Measurements from ENCODE around the gene MAGEB1.

The MAGEB1 gene, protein sequence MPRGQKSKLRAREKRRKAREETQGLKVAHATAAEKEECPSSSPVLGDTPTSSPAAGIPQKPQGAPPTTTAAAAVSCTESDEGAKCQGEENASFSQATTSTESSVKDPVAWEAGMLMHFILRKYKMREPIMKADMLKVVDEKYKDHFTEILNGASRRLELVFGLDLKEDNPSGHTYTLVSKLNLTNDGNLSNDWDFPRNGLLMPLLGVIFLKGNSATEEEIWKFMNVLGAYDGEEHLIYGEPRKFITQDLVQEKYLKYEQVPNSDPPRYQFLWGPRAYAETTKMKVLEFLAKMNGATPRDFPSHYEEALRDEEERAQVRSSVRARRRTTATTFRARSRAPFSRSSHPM

DNA sequence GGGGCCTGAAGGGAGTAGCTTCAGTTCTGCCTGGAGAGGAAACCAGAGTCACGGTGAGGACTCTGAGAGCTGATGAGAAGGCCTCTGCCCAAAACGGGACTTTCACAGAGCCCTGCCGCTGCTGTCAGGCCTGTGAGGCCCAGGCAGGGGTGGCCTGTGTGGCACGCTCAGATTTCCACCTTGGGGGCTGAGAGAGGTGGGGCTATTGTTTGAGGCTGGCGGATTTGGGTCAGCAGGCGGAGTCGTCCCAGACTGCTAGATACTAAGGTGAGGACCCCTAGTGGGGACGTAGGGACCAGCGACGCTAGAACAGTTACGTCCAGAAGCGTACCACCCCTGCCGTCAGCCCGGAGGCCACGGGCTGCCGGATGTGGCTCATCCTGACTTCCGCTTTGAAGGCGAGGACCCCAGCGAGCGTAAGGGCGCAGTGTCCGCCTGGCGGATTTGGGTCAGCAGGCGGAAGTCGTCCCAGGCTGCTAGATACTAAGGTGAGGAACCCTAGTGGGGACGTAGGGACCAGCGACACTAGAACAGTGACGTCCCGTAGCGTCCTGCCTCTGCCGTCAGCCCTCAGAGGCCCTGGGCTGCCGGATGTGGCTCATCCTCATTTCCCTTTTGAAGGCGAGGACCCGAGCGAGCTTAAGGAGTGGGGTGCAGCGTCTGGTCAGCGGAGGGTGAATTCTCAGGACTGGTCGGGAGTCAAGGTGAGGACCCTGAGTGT, at the start of gene MAGEB1:
Gene MAGEB1 (plus strand): TSS at position 378 of the 721 bp plus-strand sequence. CDS start 3,348 bp downstream, outside the sequence.
- DNase-seq (ENCODE audit: low read depth): no peak

DNA sequence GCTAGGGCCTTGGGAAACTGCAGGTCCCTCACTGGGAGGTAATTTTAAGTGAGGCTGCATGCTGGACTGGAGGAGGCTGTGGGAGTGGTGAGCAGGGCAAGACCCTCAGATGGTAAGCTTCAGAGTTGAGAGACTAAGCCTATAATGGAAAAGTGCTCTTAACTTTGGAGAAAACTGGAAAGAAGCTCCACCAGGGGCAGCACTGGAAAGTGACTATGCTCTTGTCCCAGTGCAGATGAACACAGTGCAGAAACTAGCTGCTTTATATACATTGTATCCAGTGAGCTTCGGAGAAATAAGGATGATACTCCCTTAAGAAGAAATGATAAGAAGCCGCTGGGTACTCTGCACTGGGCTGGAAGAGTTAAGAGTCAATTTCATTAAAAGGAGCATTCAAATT, 34.8 kb upstream of the MAGEB1 start:
- DNase-seq (ENCODE audit: low read depth): no peak

DNA sequence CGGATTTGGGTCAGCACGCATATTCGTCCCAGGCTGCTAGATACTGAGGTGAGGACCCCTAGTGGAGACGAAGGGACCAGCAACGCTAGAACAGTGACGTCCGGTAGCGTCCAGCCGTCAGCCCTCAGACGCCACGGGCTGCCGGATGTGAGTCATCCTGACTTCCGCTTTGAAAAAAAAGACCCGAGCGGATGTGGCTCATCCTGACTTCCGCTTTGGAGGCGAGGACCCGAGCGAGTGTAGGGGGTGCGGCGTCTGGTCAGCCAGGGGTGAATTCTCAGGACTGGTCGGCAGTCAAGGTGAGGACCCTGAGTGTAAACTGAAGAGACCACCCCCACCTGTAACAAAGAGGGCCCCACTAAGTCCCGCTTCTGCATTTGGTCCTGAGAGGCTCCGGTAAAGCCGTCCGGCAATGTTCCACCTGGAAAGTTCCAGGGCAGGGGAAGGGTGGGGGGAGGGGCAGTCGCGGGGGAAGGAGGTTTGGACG, 31.5 kb upstream of the MAGEB1 start, which contains the start of gene MAGEB2:
Gene MAGEB2 (plus strand): TSS at position 207 of the 487 bp plus-strand sequence. CDS start 3,018 bp downstream, outside the sequence.
- DNase-seq (ENCODE audit: low read depth): no peak

DNA sequence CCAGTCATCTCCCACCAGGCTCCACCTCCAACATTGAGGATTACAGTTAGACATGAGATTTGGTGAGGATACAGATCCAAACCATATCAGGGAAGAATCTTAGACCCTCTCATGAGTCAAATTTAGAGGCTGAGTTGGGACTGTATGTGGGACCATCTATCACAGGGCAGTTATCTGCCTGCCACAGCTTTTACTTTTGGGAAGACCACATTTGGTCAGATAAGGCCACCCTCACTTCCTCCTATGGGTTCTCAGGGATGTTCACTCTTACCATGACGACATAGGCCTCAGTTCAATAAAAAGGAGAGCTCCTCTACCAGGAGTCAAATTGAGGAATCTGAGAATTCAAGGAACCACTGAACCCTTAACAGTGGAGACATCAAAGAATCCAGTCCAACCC, 29.5 kb upstream of the MAGEB1 start:
- DNase-seq (ENCODE audit: low read depth): no peak

DNA sequence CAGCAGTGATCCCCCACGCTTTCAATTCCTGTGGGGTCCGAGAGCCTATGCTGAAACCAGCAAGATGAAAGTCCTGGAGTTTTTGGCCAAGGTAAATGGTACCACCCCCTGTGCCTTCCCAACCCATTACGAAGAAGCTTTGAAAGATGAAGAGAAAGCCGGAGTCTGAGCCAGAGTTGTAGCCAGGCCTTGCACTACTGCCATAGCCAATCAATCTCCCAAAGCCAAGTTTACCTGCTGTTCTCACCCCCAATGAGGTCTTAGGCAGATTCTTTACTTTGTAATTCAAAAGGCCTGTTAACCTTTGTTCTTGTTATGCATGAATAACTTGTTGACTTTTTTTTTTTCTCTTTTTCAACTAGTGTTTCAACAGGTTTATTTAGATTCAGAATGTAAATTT, 27.6 kb upstream of the MAGEB1 start:
- DNase-seq (ENCODE audit: low read depth): no peak

DNA sequence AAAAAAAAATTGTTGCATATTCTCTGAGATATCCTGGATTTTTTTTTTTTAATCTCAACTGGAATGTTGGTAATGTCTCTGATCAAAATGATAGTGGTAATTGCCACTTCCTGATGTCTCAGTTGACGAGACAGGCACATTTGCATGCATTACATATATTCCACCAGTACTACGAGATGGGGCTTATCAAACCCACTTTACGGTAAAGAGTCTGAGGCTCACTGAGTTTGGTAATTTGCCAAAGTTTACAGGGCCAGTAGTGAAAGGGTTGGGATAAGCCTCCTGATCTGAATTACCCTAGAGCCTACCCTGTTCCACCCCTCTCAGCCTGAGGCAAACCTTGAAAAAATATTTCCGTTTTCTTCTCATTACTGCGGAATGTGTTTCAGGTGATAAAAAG, 26.3 kb upstream of the MAGEB1 start:
- DNase-seq (ENCODE audit: low read depth): no peak

DNA sequence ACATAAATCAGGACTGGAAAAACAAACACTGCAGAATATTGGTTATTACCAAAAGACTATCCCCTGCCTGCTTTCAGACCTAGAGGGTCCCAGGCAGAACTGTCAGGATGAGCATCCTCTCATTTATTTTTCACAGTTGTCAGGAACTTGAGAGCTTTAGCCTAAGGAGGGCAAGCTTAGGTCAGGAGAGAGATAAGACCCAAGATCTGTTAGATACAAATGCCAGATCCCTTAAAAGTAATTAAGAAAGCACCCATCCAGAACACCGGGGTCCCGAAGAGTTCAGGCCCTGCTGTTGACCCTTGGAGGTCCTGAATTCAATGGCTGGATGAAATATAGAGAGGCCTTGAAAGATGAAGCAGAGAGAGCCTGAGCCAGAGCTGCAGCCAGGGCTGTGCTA, 22.4 kb upstream of the MAGEB1 start:
- DNase-seq (ENCODE audit: low read depth): no peak

DNA sequence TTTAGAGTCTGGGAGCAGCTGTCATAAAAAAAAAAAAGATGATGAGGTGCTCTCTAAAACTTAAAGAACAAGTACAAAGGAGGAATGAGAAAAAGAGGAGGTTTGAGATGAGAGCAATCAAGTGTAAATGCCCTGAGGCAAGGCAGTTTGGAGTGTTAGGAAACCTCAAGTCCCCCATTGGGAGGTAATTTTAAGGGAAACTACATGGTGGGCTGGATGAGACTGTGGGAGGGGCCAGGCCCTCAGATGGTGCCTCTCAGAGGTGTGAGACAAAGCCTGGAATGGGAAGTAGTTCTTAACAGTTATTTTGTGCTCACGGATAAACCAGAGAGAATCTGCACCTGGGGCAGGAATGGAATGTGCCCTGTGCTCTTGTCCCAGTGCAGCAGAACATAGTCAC, 18.4 kb upstream of the MAGEB1 start:
- DNase-seq (ENCODE audit: low read depth): no peak

DNA sequence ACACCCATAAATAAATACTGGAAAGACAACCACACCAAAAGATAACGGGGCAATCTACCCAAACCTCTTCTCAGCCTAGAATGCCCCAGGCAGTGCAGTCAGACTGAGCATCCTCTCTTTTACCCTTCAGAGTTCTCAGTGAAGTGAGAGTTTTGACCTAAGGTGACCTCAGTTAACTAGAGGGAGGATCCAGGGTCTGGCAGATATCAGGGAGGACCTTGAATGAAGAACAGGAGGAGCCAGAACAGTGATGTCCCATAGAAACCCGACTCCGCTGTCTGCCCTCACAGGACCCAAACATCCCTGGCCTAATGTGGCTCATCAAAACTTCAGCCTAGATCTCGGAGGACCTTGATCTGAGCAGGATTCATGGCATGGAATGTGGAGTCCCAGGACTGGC, 16.6 kb upstream of the MAGEB1 start, which contains the start of gene MAGEB3:
Gene MAGEB3 (plus strand): TSS at position 263 of the 400 bp plus-strand sequence. CDS start 5,268 bp downstream, outside the sequence.
- DNase-seq (ENCODE audit: low read depth): no peak

DNA sequence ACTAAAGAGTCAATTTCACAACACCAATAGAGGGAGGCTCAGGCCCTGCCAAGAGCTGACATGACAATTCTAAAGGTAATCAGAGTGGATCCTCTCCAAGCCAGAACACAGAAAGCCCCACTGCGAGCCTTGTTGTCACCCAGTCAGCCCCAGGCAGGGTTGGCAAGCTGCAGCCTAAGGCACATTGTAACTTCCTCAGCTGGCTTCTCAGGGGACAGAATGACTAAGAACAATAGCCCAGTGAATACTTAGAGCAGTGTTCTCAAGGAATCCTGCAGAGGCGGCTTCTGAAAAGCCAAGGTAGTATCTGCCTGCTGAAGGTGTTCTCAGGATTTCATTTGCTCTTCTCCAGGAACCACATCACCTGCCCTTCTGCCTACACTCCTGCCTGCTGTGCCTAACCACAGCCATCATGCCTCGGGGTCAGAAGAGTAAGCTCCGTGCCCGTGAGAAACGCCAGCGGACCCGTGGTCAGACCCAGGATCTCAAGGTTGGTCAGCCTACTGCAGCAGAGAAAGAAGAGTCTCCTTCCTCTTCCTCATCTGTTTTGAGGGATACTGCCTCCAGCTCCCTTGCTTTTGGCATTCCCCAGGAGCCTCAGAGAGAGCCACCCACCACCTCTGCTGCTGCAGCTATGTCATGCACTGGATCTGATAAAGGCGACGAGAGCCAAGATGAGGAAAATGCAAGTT, 5.1 kb upstream of the MAGEB1 start, which contains the start of gene MAGEB4:
Gene MAGEB4 (plus strand): TSS at position 277 of the 692 bp plus-strand sequence. CDS start 136 bp downstream, at position 413.
- DNase-seq (ENCODE audit: low read depth): no peak

DNA sequence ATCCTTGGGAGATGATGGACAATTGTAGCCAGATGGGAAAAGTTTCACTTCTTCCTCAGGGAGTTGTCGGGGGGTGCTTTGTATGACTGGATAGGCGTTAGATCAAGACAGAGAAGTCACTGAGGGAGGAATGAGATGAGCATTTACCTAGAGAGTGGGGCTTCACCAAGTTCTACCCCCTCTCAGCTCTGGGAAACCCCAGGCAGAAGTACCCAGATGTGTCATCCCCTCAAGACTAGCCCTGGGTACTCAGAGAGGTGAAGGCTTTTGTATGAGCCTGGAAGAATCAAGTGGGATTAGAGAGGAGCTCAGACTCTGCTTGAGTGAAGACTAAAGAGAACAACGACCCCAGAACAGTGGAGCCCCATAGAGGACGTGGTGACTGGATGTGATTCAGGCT, 1.9 kb downstream of the MAGEB1 start:
- no peak for DNase-seq (ENCODE audit: low read depth)

DNA sequence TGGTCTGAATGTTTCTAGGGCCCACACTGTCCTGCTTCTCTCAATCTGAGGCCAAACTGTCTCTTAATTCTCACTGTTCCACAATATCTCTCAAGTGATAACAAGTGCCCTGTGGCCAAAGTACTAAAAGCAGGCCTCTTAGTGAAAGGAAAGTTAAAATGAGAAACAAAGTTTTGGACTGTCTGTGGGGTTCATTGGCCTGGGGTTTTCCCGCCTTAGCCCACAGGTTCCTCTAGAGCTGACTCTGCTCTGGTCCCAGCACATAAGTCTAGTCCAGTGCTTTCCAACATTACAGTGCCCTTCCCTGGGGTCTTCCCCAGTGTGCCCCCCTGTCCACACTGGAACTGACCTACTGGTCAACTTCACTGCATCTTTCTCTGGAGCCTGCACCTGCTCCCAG, 6.3 kb downstream of the MAGEB1 start:
- DNase-seq (ENCODE audit: low read depth): no peak

DNA sequence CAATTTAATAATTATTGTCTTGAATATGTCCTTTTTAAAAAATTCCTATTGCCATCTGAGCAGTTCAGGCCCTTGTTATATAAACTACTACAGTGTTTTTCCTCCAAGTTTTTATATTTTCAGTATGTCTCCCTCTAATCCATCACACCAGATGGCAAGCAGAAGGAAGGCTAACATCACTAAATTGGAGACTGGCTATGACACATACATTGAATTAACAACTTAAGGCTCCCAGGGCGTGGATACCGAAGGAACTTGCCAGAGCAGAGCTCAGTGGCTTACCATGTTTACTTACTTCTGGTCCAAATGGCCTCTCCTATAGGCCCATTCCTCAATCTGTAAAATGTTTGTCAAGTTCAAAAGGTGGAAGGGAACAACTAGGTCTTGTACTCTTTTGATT, 13.0 kb downstream of the MAGEB1 start:
- no peak for DNase-seq (ENCODE audit: low read depth)

DNA sequence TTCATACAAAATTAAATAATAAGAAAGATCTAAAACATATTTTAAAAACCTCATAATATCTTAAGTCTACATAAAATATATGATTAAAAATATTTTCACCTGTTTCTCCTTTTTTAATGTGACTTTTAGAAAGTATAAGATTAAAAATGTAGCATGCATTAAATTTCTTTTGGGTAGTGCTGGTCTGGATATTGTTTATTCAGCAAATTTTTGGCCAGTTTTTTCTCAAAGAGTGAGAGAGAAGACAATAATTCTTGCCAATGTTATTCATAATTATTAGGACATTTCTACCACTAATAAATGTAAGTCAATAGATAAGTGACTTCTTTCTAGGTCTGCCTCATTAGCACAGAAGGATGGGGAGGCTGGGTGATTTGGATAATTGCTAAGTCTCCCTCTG, 14.1 kb downstream of the MAGEB1 start:
- DNase-seq (ENCODE audit: low read depth): no peak

DNA sequence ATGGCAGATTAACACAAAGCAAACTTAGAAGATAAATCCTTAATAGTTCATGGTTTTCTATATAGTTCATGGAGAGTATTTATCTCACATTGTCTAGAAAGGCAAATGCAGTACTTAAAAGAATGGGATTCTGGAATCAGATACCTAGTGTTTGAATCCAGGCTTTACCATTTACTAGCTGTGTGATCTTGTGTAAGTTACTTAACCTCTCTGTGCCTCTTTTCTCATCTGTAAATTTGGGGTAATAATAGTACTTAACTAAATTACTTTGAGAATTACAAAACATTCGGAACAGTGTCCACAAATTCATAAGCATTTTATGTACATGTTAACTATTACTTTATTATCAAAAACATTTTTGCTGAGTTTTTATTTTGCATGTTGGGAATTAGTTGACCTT, 15.8 kb downstream of the MAGEB1 start:
- DNase-seq (ENCODE audit: low read depth): no peak

DNA sequence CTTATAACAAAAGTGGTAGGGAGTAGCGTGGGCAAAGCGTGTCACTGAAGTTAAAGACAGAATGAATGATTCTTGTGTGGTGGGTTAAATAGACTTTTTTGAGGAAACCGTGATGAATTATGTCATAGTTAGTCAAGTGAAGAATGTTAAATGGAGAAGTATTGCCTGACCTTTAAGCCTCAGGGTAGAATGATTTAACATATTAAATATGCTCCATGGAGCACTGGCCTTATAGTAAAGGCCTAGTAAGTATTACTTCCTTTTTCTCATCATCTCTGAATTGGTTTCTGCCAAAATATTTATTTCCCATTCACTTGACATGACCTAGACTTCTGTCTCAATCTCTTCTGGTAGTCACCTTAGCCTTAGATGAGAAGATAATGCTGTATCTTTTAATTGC, 23.7 kb downstream of the MAGEB1 start:
- DNase-seq (ENCODE audit: low read depth): no peak

DNA sequence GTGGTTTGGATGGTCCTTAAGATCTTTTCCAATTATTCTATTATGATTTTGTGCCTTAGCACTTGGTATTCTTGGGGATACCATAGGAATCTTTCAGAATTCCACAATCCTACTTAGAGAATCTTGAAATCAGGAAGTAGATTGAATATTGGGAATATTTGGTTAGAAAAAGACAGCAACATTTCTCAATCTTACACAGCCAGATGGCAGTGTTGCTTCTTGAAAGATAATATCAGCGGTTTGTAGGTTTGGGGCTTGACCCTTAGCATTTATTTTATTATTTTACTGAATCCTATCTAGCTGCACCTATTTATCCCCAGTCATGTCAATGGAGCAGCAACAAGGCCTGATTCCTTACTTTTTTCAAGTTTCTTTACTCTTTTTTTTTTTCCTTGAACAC, 28.6 kb downstream of the MAGEB1 start:
- no peak for DNase-seq (ENCODE audit: low read depth)

DNA sequence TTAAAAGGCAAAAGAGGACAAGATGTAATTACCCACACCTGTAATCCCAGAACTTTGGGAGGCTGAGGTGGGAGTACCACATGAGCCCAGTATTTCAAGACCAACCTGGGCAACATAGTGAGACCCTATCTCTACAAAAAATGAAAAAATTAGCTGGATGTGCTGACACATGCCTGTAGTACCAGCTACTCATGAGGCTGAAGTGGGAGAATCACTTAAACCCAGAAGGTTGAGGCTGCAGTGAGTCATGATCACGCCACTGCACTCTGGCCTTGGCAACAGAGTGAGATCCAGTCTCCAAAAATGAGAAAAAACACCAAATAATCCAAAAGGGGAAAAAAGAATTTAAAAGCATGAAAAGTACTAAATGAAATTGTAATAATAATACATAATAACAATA, 31.4 kb downstream of the MAGEB1 start:
- DNase-seq (ENCODE audit: low read depth): no peak

DNA sequence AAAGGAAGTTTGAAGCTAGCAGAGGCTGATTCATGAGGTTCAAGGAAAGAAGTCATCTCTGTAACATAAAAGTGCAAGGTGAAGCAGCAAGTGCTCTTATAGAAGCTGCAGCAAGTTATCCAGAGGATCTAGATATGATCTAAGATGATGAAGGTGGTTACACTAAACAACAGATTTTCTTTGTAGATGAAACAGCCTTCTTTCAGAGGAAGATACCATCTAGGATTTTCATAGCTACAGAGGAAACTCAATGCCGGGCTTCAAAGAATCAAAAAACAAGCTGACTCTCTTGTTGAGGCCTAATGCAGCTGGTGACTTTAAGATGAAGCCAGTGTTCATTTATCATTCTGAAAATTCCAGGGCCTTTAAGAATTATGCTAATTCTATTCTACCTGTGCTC, 33.5 kb downstream of the MAGEB1 start:
- DNase-seq (ENCODE audit: low read depth): no peak

DNA sequence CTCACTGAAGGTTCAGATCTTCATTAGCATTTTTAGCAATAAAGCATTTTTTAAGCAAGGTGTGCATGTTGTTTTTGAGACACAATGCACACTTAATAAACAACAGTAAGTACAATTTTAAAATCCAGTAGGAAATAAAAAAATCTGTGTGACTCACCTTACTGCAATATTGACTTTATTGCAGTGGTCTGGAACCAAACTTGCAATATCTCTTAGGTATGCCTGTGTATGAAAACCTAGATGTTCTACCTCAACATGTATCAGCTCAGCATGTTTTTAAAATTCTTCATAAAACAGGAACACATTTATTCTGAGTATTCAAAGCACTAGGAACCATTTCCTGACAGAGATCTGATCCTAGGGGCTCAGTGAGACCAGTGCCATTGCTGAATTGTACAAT, 35.6 kb downstream of the MAGEB1 start:
- no peak for DNase-seq (ENCODE audit: low read depth)

DNA sequence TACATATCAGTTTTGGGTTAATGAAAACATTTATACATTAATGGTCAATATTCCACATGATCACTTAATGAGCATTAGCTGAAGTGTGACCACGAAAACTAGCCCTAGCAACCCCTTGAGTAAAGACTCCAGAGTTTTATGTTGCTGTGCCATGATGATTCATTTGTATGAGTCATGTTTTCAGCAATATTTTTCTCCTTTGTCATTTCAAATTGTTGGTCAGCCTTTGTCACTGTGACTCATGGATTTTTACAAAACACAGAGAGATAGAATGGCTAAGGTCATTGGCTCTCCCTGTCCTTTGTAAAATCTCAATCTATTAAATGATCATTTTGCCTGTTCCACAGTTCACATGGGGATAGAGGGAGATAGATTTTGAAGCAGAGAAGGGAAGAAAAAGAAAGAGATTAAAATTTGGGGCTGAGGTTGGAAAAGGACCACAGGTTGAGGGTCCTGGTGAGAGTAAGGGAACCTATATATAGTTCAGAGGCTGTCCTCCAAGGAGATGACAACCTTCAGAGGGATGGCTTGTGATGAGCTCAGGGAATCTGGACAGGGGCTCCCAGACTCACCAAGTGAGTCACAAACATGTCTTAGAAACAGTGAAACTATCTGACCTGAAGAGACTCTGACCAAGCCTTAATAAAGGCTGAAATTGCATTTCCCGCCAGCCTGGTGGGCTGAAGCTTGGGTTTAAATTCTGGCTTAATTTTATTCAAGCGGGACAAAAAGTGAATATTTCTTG, 36.7 kb downstream of the MAGEB1 start:
- DNase-seq (ENCODE audit: low read depth): peak; percentile 81
